Dendritic cell treated with granulocyte-macrophage colony-stimulating factor and Interleukin-4, amounts not matched to agents 40 ng/mL and 50 ng/mL, for 4 days (primary cell): ENCODE data around the gene PLXNA2.

Source experiments
- H3K27ac Mint-ChIP-seq: one replicate; pipeline ENCODE4 v1.8.0; 2022; ENCODE audit warnings: mild to moderate bottlenecking, mixed read lengths
- H3K27me3 Mint-ChIP-seq: one replicate; pipeline ENCODE4 v1.8.0; 2022; ENCODE audit warnings: mild to moderate bottlenecking, mixed read lengths
- H3K36me3 Mint-ChIP-seq: one replicate; pipeline ENCODE4 v1.8.0; 2022; ENCODE audit warnings: low read depth, mixed read lengths
- H3K4me1 Mint-ChIP-seq: one replicate; pipeline ENCODE4 v1.8.0; 2022; ENCODE audit warnings: low read depth, mixed read lengths
- H3K4me3 Mint-ChIP-seq: one replicate; pipeline ENCODE4 v1.8.0; 2022; ENCODE audit warnings: mild to moderate bottlenecking, moderate library complexity, mixed read lengths
- H3K9me3 Mint-ChIP-seq: one replicate; pipeline ENCODE4 v1.8.0; 2022; ENCODE audit warnings: mixed read lengths
- intact Hi-C: fragments of 100-400 bp; cut with micrococcal nuclease; formaldehyde crosslinking; loops from one replicate; pipeline ENCODE4 v1.15.0; 2022

Gene PLXNA2

DNA sequence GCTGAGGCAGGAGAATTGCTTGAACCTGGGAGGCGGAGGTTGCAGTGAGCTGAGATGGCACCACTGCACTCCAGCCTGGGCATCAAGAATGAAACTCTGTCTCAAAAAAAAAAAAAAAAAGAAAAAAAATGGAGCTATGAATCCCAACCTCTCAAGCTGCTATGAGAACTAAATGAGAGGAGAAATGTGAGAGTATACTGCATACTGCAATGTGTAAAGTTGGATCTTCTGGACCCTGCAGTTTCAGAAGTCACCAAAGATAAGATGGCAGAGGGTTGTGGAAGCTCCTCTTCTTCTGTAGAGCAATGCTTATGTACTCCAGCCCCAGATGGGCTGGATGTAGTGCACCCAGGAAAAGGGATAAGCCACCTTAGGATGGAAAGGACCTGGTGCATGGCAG, 55.6 kb downstream of the PLXNA2 start:
- peaks cover 16% of the 10 kb centered on the region for H3K27me3 Mint-ChIP-seq
- H3K4me3 Mint-ChIP-seq, result no peak overlapping the region
- peaks cover 19% of the 10 kb centered on the region for H3K4me1 Mint-ChIP-seq
- no peaks in the 10 kb centered on the region for H3K36me3 Mint-ChIP-seq
- no peaks in the 10 kb centered on the region for H3K9me3 Mint-ChIP-seq
- intact Hi-C loops, result no loop called here
- H3K27ac Mint-ChIP-seq, result no peak overlapping the region

DNA sequence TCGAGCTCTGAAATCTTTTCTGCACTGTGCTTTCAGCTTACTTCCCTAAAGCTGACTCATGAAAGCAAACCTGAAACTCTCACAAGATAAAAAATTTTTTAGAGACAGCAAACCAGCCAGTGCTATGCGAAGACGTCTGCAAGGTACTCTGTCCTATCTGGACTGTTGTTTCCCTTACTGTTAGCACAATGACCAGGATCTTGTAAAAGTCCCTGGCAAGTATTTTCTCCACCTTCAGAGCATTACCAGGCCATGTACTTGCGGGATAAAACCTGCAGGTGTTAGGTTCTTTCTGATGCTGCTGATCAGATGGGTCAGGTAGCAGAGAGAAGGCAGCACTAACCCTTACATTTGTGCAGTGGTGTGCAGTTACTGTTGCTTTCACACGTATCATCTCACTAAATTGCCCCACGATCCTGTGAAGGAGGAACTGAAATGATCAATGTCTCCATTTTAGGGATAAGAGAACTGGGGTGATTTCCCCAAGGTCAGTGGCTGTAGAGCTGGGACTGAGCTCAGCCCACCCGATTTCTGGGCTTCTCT, 56.6 kb downstream of the PLXNA2 start:
- Mint-ChIP-seq H3K9me3 (no peaks in the 10 kb centered on the region), H3K4me3 (no peak overlapping the region), H3K36me3 (no peaks in the 10 kb centered on the region), H3K27me3 (peaks cover 23% of the 10 kb centered on the region), H3K27ac (no peak overlapping the region), H3K4me1 (peaks cover 19% of the 10 kb centered on the region)
- intact Hi-C loops, result no loop called here

DNA sequence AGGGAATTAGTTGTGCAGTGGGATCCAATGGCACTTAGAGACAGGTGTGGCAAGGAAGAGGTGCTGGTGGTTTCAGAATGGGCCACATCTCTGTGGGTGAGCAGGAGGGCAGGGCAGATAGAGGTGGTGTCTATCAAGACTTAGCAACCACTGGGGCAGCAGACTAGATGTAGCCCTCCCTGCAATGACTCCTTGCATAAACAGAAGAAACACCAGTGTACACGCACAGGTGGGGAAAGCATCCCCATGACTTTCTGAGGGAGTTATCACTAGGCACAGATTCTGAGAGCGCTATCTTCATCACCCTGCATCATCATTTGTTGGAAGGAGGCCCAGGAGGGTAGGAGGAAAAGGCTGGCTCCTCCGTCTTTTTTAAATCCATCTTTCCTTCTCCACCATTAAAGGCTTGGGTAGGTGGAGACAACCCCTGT, 58.4 kb downstream of the PLXNA2 start:
- H3K27me3 Mint-ChIP-seq, result peaks cover 23% of the 10 kb centered on the region
- intact Hi-C loops, result no loop called here
- H3K4me1 Mint-ChIP-seq, result peaks cover 19% of the 10 kb centered on the region

DNA sequence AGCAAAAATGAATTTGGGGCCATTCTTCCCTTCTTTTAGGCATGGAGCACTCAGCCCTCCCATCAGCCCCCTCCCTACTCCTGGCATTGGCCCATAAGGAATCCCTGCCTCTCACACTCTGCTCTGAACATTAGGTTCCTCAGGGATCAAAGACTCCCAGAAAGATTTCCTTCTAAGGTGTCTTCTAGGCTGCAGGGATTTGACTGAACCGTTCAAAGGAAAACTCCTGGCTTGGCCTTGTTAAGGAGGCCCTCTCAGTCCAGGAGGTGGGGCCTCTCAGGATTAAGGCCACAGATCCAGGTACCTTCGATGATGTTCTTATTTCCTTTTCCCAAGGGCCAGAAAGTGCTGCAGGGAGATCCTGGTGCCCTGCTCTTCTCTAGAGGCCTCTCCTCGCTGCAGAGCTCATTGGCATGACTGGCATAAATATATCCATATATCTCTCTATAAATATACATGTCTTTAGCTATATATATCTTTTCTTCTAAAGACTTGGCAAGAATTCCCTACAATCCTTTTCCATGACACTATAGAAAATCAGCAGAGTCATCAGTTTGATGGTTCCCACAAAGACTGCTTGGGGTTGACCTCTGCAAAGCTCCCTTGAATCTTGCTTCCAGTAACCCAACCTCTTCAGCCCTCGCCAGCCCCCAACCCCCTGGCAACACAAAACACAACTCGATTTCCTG, 59.1 kb downstream of the PLXNA2 start:
- intact Hi-C loops, result no loop called here
- Mint-ChIP-seq H3K27me3 (peaks cover 23% of the 10 kb centered on the region), H3K27ac (no peak overlapping the region), H3K9me3 (no peaks in the 10 kb centered on the region), H3K4me1 (peaks cover 19% of the 10 kb centered on the region), H3K36me3 (no peaks in the 10 kb centered on the region), H3K4me3 (no peak overlapping the region)

More for the DNA sequence above, 58.4 kb downstream of the PLXNA2 start:
- no peak overlapping the region for H3K4me3 Mint-ChIP-seq
- no peaks in the 10 kb centered on the region for H3K36me3 Mint-ChIP-seq
- no peaks in the 10 kb centered on the region for H3K9me3 Mint-ChIP-seq
- H3K27ac Mint-ChIP-seq, result no peak overlapping the region

DNA sequence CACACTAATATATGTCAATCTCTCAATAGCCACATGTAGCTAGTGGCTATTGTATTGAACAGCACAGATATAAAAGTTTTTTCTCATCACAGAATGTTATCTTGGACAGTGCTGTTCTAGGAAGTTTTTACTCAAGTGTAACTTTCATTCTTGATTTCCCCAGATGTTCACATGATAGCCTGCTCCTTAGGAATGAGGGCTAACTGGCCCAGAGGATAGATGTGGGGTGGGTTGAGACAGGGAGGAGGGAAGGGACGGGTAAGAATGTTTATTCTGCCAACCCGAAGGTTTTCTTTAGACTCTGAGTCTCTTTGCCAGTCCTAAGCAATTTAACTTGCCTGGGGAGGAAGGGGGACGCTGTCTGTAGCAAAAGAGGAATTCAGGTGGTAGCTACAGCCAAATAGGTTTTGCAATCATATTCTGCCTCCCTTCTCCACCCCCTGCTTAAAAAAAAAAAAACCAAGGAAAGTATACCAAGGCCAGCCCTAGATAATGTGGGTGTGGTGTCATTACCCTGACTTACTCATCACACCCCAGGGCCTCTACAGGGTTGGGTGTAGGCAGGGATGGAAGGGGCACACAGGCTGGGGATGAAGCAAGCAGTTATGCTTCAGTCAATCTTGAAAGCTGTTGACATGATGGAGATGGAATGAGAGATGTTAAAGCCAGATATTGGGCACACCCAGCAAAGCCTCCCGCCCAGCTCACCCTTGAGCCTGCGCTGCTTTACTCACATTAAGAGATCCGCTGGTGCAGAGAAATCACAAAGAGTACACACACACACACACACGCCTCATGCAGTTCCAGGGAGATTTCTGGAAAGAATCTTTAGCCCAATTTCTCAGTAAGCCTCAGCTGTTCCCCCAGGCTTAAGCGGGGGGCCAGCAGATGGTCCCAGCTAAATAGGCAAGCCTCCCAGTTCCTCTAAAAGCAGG, 59.9 kb downstream of the PLXNA2 start:
- H3K27me3 Mint-ChIP-seq, result peaks cover 22% of the 10 kb centered on the region
- H3K27ac Mint-ChIP-seq, result no peak overlapping the region
- H3K36me3 Mint-ChIP-seq, result no peaks in the 10 kb centered on the region
- H3K4me1 Mint-ChIP-seq, result peaks cover 19% of the 10 kb centered on the region
- intact Hi-C loops, result no loop called here
- H3K9me3 Mint-ChIP-seq, result no peaks in the 10 kb centered on the region
- H3K4me3 Mint-ChIP-seq, result no peak overlapping the region

DNA sequence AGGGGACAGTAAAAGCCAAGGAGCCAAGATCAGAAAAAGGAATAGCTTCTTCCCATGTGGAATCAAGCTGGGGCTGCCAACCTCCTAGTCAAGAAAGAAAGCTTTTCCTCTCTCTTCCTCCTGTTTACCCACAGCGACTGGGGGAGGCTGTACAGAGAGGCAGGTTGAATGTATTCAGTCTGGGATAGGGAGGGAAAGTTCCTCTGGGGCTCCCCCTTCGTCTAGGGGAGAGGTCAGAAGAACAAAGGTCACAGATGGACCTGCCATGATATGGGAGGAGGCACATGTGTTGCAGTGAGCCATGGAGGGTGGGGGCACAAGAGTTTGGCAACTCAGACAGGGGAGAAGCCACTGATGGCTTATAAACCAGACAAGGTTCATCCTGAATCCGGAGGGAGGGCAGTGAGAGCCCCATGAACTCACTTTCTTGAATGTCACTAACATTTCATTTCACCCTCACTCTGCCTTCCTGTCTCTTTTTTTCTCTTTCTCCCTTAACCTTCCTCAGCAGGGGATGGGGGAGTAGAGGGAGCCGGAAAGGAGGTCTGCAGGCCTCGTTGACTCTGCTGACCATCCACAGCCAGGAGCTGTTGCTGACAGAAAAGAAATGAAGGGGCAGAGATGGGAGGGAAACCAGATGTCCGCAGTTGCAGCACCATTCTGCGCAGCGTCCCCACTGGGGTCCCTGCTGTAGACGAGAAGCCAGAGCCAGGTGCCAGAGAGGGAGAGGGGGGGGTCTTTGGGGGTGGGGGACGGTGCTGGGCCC, 61.1 kb downstream of the PLXNA2 start:
- no peaks in the 10 kb centered on the region for H3K9me3 Mint-ChIP-seq
- H3K27ac Mint-ChIP-seq, result no peak overlapping the region
- no peak overlapping the region for H3K4me3 Mint-ChIP-seq
- no peaks in the 10 kb centered on the region for H3K36me3 Mint-ChIP-seq
- H3K4me1 Mint-ChIP-seq, result peaks cover 19% of the 10 kb centered on the region
- peaks cover 14% of the 10 kb centered on the region for H3K27me3 Mint-ChIP-seq
- intact Hi-C loops, result no loop called here

DNA sequence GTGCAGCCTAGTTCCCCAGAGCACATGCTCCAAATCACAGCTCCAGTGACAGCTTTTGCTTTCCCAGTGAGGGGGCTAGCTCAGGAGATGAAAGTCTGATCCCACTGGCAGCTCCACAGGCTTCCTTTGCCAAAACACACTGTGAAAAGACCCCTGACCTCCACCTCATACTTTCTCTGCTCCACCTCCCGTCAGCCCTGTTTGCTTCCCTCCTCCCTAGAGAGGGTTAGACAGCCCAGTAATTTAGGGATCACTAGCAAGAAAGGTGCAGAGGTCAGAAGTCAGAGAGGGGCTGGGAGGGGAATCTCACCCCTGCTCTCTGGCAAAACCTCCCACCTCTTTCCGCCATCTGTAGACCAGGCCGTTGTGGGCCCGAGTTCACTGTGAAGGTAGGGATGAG, 62.8 kb downstream of the PLXNA2 start:
- H3K4me3 Mint-ChIP-seq, result no peak overlapping the region
- no peaks in the 10 kb centered on the region for H3K9me3 Mint-ChIP-seq
- H3K36me3 Mint-ChIP-seq, result no peaks in the 10 kb centered on the region
- H3K4me1 Mint-ChIP-seq, result peaks cover 8% of the 10 kb centered on the region
- peaks cover 12% of the 10 kb centered on the region for H3K27me3 Mint-ChIP-seq
- intact Hi-C loops, result no loop called here
- H3K27ac Mint-ChIP-seq, result no peak overlapping the region

DNA sequence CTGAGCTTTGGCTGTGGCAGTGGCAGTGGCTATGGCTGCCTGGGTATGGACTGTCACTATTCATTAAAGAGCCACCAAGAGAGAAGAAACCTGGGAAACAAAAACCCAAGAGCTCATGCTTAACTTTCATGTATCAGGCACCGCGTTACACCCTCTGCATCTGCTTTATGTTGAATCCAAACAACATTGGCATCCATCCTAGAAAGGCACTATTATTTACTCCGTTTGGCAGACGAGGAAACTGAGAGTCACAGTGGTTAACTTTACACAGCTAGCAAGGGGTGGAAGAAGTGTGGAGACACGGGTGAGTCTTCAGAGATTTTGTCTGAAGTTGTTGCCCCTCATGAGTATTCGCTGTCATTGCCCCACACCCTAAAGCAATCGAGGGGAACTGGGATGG, 63.8 kb downstream of the PLXNA2 start:
- Mint-ChIP-seq H3K27me3 (peaks cover 7% of the 10 kb centered on the region), H3K9me3 (no peaks in the 10 kb centered on the region), H3K4me1 (peaks cover 8% of the 10 kb centered on the region), H3K36me3 (no peaks in the 10 kb centered on the region), H3K27ac (no peak overlapping the region), H3K4me3 (no peak overlapping the region)
- intact Hi-C loops, result no loop called here

DNA sequence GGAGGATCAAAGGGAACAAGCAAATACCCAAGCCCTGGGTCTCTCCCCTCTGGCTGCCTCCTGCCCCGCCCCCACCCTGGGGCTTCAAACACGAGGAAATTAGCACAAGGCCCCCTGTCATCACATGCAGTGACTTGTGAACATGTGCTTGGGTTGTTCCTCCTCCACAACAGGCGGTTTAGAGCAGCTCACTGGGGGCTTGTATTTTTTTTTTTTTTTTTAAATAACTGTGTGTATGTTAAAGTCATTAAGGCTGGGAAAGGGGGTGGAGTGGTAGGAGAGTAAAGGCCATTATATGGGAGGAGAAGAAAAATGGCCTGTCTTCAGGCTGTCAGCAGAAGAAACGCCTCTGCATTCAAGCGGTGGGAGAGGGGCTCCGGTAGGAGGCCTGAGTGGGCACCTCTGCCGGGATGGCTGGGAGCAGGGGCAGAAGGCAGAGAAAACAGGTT, 64.2 kb downstream of the PLXNA2 start:
- Mint-ChIP-seq H3K4me3 (no peak overlapping the region), H3K9me3 (no peaks in the 10 kb centered on the region), H3K27me3 (peaks cover 7% of the 10 kb centered on the region), H3K36me3 (no peaks in the 10 kb centered on the region), H3K27ac (no peak overlapping the region), H3K4me1 (peaks cover 8% of the 10 kb centered on the region)
- intact Hi-C loops, result no loop called here

DNA sequence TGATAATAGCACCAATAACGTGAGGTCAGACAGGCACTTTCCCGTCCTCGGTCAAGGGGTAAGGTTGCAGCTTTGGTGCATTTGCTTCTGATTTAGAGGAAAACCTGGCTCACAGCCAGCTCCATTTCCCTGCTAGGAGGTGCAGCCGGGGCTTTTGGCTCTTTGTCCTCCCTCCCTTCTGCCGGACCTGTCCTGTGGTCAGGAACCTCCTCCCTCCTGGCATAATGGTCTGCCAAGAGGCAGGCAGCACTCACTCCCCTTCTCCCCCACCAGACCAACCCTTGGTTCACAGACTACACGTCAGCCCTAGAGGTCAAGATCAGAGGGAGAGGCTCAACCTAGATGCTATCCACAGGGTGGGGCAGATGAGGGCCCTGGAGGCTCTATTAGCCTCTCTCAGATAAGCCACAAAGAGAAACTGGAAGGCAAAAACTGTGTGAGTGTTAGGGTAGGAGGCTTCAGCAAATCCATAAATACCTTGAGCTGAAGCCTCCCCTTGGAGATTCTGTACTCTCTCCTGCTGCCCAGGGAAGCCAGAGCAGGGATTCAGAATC, 64.8 kb downstream of the PLXNA2 start:
- no peak overlapping the region for H3K27ac Mint-ChIP-seq
- peaks cover 4% of the 10 kb centered on the region for H3K4me1 Mint-ChIP-seq
- H3K9me3 Mint-ChIP-seq, result no peaks in the 10 kb centered on the region
- intact Hi-C loops, result no loop called here
- peaks cover 7% of the 10 kb centered on the region for H3K27me3 Mint-ChIP-seq
- no peak overlapping the region for H3K4me3 Mint-ChIP-seq
- H3K36me3 Mint-ChIP-seq, result no peaks in the 10 kb centered on the region

DNA sequence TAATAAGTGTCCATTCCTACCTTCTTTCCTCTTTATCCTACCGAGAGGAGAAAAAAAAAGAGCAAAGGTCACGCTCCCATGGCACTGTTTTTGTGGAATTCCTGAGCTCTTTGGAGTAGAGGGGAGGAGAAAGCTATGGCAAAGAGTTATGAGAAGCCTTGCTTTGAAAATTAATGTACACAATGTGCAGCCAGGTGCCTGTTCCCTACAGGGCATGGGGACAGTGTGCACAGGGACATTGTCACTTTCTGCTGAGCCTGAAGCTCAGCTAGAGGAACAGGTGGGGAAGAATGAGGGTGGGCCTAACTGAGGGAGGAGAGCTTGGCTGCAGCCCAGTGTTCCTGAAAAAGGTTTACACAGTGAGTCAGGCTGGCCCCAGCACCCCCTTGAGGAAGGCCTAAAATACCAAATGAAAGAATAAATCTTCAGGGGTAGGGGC, 66.1 kb downstream of the PLXNA2 start:
- no peaks in the 10 kb centered on the region for H3K9me3 Mint-ChIP-seq
- no peak overlapping the region for H3K27ac Mint-ChIP-seq
- intact Hi-C loops, result no loop called here
- peaks cover 5% of the 10 kb centered on the region for H3K27me3 Mint-ChIP-seq
- no peaks in the 10 kb centered on the region for H3K4me1 Mint-ChIP-seq
- no peaks in the 10 kb centered on the region for H3K36me3 Mint-ChIP-seq
- no peak overlapping the region for H3K4me3 Mint-ChIP-seq

DNA sequence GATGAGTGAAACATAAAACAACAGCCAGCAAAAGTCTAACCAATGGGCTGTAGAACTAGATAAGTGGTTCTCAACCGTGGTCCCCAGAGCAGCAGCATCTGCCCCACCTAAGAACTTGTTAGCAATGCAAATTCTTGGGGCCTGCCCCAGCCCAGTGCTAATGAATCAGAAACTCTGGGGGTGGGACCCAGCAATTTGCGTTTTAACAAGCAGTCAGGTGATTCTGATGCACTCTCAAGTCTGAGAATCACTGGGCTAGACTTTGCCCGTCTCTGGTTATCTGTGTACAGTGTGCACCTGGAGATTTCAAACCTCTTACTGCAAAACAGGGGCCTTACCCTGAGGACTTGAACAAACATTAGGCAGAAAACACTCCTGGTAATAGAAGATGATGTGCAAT, 66.5 kb downstream of the PLXNA2 start:
- Mint-ChIP-seq H3K27me3 (peaks cover 1% of the 10 kb centered on the region), H3K27ac (no peak overlapping the region), H3K9me3 (no peaks in the 10 kb centered on the region), H3K4me3 (no peak overlapping the region), H3K36me3 (no peaks in the 10 kb centered on the region), H3K4me1 (no peaks in the 10 kb centered on the region)
- intact Hi-C loops, result no loop called here

DNA sequence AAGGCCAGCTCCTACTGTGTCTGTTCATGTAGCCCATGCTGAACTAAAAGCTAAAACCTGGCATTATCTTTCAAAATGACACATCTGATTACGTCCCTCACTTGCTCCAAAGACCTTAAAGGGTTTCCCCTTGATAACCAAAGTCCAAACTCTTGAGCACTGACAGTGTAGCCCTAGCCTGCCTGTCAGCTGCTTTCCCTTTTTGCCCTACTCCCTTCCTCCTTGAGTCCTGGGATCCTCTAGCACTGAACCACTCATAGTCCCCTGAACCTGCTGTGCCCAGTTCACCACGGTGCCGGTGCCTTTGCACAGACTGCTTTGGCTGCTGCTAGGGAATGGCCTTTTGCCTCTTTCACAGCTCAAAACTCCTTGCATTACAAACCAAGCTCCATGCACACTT, 67.5 kb downstream of the PLXNA2 start:
- no peak overlapping the region for H3K4me3 Mint-ChIP-seq
- intact Hi-C loops, result no loop called here
- no peaks in the 10 kb centered on the region for H3K9me3 Mint-ChIP-seq
- H3K27me3 Mint-ChIP-seq, result peaks cover 3% of the 10 kb centered on the region
- no peaks in the 10 kb centered on the region for H3K36me3 Mint-ChIP-seq
- no peak overlapping the region for H3K27ac Mint-ChIP-seq
- peaks cover 8% of the 10 kb centered on the region for H3K4me1 Mint-ChIP-seq
